B cell (primary cell): ENCODE measurements around the gene TFDP1.

Experiments used
- EZH2 ChIP-seq: IDR thresholded peaks from 2 replicates; pipeline ENCODE4 v1.6.1; 2012; ENCODE audit warnings: borderline replicate concordance, low read depth, mild to moderate bottlenecking, moderate library complexity, low read length; ENCODE audit not compliant: insufficient read depth, poor library complexity, severe bottlenecking
- TF ChIP-seq, protein P1 (sequence below): fragments of 200-600 bp; IDR thresholded peaks from one replicate; pipeline ENCODE4 v1.8.0; 2022; ENCODE audit warnings: antibody characterized with exemption, mild to moderate bottlenecking

DNA sequence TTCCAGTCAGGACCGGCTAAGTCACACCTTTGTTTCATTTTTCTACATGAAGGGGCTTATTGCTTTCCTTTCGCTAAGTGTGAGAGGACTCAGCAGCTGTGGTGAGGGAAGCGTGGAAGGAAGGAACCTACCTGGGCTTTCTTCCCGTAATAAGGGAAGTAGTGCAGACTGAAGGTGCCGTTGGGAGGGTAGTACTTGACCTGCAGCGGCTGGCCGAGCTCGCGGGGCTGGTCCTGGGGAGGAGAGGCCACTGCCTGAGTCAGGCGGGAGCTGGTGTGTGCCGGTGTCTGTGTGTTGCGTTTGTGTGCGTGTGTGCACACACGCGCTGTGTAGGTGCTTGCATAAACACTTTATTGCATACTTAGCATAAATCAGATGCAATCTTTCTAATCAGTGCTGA is 65.7 kb downstream of the TFDP1 start:
- TF ChIP-seq, protein P1, sequence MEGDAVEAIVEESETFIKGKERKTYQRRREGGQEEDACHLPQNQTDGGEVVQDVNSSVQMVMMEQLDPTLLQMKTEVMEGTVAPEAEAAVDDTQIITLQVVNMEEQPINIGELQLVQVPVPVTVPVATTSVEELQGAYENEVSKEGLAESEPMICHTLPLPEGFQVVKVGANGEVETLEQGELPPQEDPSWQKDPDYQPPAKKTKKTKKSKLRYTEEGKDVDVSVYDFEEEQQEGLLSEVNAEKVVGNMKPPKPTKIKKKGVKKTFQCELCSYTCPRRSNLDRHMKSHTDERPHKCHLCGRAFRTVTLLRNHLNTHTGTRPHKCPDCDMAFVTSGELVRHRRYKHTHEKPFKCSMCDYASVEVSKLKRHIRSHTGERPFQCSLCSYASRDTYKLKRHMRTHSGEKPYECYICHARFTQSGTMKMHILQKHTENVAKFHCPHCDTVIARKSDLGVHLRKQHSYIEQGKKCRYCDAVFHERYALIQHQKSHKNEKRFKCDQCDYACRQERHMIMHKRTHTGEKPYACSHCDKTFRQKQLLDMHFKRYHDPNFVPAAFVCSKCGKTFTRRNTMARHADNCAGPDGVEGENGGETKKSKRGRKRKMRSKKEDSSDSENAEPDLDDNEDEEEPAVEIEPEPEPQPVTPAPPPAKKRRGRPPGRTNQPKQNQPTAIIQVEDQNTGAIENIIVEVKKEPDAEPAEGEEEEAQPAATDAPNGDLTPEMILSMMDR, result no peak
- TF ChIP-seq EZH2, result no peak
